ENCODE data around the gene TPST1. TPM values are rescaled to one million over a fixed set of nuclear protein-coding genes. Genes with fewer than 3 reads are reported as not detected.

Gene TPST1
- total RNA-seq, 1 experiment from 2014 or later, result 32.8 TPM

GRCh38 chr7:66355756-66356155, 150.6 kb downstream of the TPST1 start:
- Histone ChIP-seq H3K4me1 (peaks cover 18% of the 10 kb centered on the region), H3K36me3 (ENCODE audit: control insufficient read depth, insufficient read depth, low read length) (no peaks in the 10 kb centered on the region), H3K9me3 (no peaks in the 10 kb centered on the region), H3K4me3 (ENCODE audit: low read depth, low read length) (no peak overlapping the region), H3K27me3 (replicated peaks; ENCODE audit: control insufficient read depth, insufficient read depth, low read length) (no peaks in the 10 kb centered on the region)
- peak; percentile 48 to 58 for DNase-seq
- ChIA-PET POLR2A (interaction anchor here (0.7 kb wide), 1 partner anchor 639 kb away, joined by 10 read pairs; no protein-coding TSS in a partner anchor), CTCF (interaction anchor here (0.6 kb wide), 2 partner anchors 102 to 151 kb away, joined by 3 to 5 read pairs; partner anchors contain the start of gene TPST1)
- intact Hi-C loops (cut with micrococcal nuclease; ENCODE audit: unreplicated experiment), result loop anchor here (10.0 kb wide), 1 partner anchor 151 kb away; the partner anchor contains the start of gene TPST1
- no peak overlapping the region for H3K27ac Mint-ChIP-seq (ENCODE audit: unreplicated experiment)
- H3K27me3 Mint-ChIP-seq (ENCODE audit: insufficient read depth, unreplicated experiment), result no peaks in the 10 kb centered on the region
- H3K36me3 Mint-ChIP-seq (ENCODE audit: insufficient read depth, unreplicated experiment), result peaks cover 9% of the 10 kb centered on the region
- H3K9me3 Mint-ChIP-seq (ENCODE audit: unreplicated experiment), result no peaks in the 10 kb centered on the region
- BruUV-seq (replicated peaks), result no TSS peak
- H3K4me3 Mint-ChIP-seq (ENCODE audit: unreplicated experiment), result no peak overlapping the region
- no peak for TF ChIP-seq CTCF (IDR thresholded peaks at IDR 0.05; ENCODE audit: insufficient read depth in 1 of 2, low read depth in 1 of 2, low read length in 1 of 2, severe bottlenecking in 1 of 2, unreplicated experiment in 1 of 2)
- H3K4me1 Mint-ChIP-seq (ENCODE audit: low read depth, unreplicated experiment), result peaks cover 7% of the 10 kb centered on the region

- Histone ChIP-seq H3K27me3 (replicated peaks; ENCODE audit: control insufficient read depth, insufficient read depth, low read length) (no peaks in the 10 kb centered on the region), H3K36me3 (ENCODE audit: control insufficient read depth, insufficient read depth, low read length) (no peaks in the 10 kb centered on the region), H3K9me3 (no peaks in the 10 kb centered on the region), H3K4me3 (ENCODE audit: low read depth, low read length) (no peak overlapping the region), H3K4me1 (peaks cover 18% of the 10 kb centered on the region)
- POLR2A ChIA-PET, result no interaction called here
- no peak for TF ChIP-seq CTCF (IDR thresholded peaks at IDR 0.05; ENCODE audit: insufficient read depth in 1 of 2, low read depth in 1 of 2, low read length in 1 of 2, severe bottlenecking in 1 of 2, unreplicated experiment in 1 of 2)
- CTCF ChIA-PET, result interaction anchor here (0.6 kb wide), 1 partner anchor 151 kb away, joined by 5 read pairs; the partner anchor contains the start of gene TPST1
- H3K4me1 Mint-ChIP-seq (ENCODE audit: low read depth, unreplicated experiment), result peaks cover 12% of the 10 kb centered on the region
- no peak overlapping the region for H3K4me3 Mint-ChIP-seq (ENCODE audit: unreplicated experiment)
- BruUV-seq (replicated peaks), result no TSS peak
- H3K9me3 Mint-ChIP-seq (ENCODE audit: unreplicated experiment), result no peaks in the 10 kb centered on the region
- no peaks in the 10 kb centered on the region for H3K27me3 Mint-ChIP-seq (ENCODE audit: insufficient read depth, unreplicated experiment)
- H3K36me3 Mint-ChIP-seq (ENCODE audit: insufficient read depth, unreplicated experiment), result peaks cover 9% of the 10 kb centered on the region
- no peak for DNase-seq
- intact Hi-C loops (cut with micrococcal nuclease; ENCODE audit: unreplicated experiment), result loop anchor here (10.0 kb wide), 1 partner anchor 151 kb away; the partner anchor contains the start of gene TPST1
- H3K27ac Mint-ChIP-seq (ENCODE audit: unreplicated experiment), result no peak overlapping the region
Measured at GRCh38 chr7:66356277-66356721, 151.2 kb downstream of the TPST1 start.

GRCh38 chr7:66357087-66357486, 152.0 kb downstream of the TPST1 start:
- peaks cover 18% of the 10 kb centered on the region for H3K4me1 ChIP-seq
- Mint-ChIP-seq H3K36me3 (ENCODE audit: insufficient read depth, unreplicated experiment) (peaks cover 9% of the 10 kb centered on the region), H3K4me3 (ENCODE audit: unreplicated experiment) (no peak overlapping the region), H3K27ac (ENCODE audit: unreplicated experiment) (no peak overlapping the region), H3K4me1 (ENCODE audit: low read depth, unreplicated experiment) (peaks cover 14% of the 10 kb centered on the region), H3K27me3 (ENCODE audit: insufficient read depth, unreplicated experiment) (no peaks in the 10 kb centered on the region), H3K9me3 (ENCODE audit: unreplicated experiment) (no peaks in the 10 kb centered on the region)
- no TSS peak for BruUV-seq (replicated peaks)
- H3K27me3 ChIP-seq (replicated peaks; ENCODE audit: control insufficient read depth, insufficient read depth, low read length), result no peaks in the 10 kb centered on the region
- DNase-seq, result no peak
- TF ChIP-seq CTCF (IDR thresholded peaks at IDR 0.05; ENCODE audit: insufficient read depth in 1 of 2, low read depth in 1 of 2, low read length in 1 of 2, severe bottlenecking in 1 of 2, unreplicated experiment in 1 of 2), result no peak
- intact Hi-C loops (cut with micrococcal nuclease; ENCODE audit: unreplicated experiment), result loop anchor here (10.0 kb wide), 1 partner anchor 152 kb away; the partner anchor contains the start of gene TPST1
- ChIA-PET CTCF (no interaction called here), POLR2A (no interaction called here)
- no peak overlapping the region for H3K4me3 ChIP-seq (ENCODE audit: low read depth, low read length)
- no peaks in the 10 kb centered on the region for H3K9me3 ChIP-seq
- H3K36me3 ChIP-seq (ENCODE audit: control insufficient read depth, insufficient read depth, low read length), result no peaks in the 10 kb centered on the region
